HG02678 (cell line): ENCODE measurements around the gene ZNG1A.
"Not testable (repeated sequence)": the region's sequence is repeated elsewhere in the genome, so short reads cannot be mapped to it uniquely, and the experiment has no call there.

Experiments used
- ATAC-seq: cut with Tn5 transposase; IDR thresholded peaks from one replicate; pipeline ENCODE4 v1.9.1; 2021; ENCODE audit warnings: mild to moderate bottlenecking, moderate library complexity; ENCODE audit not compliant: unreplicated experiment

ZNG1A gene

DNA sequence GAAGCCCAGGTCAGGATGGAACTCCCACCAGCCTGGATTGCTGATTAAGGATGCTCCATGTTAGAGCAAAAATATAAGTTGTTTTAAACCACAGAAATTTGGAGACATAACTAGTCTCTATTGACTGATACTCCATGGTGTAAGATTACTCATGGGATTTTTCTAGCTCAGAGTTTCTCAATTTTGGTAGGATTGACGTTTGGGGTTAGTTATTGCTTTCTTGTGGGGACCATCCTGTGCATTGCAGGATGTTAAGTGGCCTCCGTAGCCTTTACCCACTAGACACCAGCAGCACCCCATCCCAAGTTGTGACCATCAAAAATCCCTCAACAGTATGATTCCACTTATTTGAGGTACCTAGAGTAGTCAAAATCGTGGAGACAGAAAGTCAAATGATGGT is 80.1 kb downstream of the ZNG1A start:
- not testable (repeated sequence) for ATAC-seq

DNA sequence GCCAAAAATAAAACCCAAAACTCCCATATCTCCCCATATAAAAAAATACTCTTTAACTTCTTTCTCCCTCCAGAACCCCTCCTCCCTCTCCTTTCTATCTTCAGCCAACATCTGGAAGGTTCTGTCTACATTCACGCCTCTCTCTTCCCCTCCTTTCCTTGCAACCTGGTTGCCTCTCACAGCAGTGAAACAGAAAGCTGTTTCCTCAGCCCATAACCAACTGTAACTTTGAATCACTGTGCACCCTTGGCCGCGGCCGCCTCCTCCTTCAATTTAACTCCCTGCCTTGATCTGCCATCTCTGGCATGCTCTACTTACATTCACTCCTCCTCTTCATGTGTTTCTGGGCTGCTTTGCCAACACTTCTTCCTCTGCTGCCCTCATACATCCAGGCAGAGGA is 83.9 kb downstream of the ZNG1A start:
- ATAC-seq = not testable (repeated sequence)

DNA sequence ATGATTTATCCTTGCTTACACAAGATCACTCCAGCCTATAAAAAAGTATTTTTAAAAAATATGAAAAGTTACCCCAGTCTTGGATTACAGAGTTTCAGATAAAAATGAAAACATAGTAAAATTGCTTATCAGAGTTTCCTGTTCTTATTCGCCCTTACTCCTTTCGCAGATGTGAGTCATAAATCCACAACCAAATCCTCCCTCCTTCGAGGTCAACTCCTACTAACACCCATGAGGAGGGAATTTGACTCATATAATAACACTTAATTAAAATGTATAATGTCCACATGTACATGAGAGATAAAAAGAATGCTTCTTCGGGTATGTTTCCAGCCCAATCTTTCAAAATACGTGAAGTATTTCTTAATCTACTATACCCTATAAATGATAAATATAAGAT is 84.5 kb downstream of the ZNG1A start:
- ATAC-seq = not testable (repeated sequence)

DNA sequence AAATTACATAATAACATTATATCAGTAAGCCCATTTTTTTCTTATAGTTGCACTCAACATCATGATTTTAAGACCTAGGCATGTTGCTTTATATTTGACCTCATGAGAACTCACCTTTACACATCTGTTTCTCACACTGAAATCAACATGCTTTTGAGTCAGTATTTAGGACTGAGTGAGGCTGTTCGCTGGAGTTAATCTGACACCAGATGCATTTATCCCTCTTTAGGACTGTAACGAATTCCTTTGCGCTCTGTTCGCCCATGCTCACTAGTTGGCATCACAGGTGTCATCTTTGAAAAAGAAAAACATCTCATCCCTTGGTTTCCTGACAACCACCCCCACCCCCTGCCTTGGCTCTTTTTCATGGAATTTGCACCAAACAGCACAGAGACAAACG is 84.9 kb downstream of the ZNG1A start:
- not testable (repeated sequence) for ATAC-seq

DNA sequence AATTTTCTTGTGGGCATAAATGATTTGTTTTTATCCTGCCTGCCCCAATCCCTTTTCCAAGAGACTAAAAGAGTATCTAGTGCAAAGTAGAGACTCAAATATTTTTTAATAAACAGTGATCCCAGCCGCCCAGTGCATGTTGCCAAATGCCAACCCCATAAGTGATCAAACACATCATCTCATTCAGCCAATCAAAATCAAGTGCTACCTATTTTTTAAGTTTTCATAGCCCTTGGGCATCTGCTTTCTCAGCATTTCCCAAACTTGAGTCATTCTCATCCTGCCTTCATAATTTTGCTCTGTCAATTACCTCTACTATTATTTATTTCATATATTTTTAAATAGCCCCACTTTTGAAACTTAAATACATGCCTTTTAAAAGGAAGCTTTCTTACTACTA is 88.0 kb downstream of the ZNG1A start:
- not testable (repeated sequence) for ATAC-seq

DNA sequence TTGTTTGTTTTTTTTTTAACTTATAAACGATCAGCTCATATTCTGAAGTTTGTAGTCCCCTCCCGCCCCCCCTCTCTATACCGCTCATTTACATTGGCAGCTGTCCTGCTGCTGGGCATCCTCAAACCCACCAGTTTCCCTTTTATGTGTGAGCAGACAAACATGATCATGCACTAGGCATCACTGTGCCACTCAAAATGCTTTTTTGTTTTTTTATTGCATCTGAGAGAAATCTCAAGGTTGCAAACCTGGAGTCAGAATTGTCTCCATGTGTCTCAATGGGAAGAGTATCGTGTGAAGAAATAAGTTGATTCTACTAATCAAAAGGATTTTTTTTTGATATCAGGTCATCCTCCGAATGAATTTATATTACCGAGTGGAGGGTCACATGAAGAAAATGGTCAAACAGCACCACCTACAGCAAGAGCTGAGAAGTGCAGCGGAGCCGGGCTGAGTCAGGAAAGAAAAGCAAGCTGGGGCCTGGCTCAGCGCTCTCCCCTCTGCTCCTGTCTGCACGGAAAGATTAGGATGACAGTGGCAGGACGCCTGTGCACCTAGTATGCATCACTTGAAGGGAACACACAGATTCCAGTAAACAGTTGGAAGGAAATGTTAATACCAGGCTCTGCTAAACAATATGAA is 90.3 kb downstream of the ZNG1A start:
- peak; percentile 73 for ATAC-seq

DNA sequence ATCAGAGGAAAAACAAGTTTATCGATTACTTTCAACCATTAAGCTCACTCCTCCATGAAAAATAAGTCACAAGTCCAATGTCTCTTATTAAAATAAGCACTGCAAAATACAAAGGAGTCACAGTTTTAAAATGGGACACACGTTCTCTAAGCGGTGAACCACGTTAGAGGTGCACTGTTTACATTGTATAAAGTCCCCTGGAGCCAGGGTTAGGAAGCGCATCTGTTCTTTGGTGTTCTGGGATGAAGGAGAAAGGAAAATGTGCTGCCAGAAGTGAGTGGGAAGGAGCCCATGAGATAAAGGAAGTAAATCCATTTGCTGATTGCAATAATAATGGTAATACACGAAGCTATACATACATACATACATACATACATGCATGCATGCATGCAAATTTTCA is 91.0 kb downstream of the ZNG1A start:
- not testable (repeated sequence) for ATAC-seq

DNA sequence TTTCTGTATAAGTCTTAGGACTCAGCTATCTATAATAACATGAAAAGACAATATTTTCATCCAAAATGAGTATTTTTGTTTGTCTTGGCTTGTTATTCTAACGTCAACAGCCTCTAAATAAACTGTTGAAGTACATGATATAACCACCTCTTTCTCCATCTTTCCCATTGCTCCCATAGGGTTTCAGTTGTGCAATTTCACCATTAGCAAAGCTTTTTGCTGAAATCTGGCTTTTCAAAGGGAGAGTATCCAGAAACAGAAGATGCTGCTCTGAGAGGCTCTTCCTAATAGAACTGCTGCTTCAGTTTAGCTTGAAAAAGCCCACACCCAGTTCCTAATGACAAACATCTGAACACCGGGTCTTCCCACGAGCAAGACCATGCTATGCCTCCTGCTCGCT is 91.8 kb downstream of the ZNG1A start:
- not testable (repeated sequence) for ATAC-seq

DNA sequence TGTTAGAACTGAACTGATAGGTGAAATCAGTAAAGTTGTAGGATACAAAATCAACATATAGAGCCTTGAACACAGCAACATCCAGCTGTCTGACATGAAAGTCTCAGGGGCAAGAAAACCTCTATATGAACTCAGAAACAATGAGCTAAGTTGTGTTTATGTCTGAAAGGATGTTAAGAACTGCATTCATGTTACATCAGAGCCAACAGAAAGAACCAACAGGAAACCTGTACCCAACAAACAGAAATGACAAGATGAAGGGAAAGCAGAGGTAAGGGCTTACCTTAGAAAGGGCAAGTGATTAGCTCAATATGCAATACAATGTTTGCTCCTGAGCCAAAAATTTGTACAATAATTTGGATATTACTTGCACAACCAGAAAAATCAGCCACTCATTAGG is 92.2 kb downstream of the ZNG1A start:
- not testable (repeated sequence) for ATAC-seq

DNA sequence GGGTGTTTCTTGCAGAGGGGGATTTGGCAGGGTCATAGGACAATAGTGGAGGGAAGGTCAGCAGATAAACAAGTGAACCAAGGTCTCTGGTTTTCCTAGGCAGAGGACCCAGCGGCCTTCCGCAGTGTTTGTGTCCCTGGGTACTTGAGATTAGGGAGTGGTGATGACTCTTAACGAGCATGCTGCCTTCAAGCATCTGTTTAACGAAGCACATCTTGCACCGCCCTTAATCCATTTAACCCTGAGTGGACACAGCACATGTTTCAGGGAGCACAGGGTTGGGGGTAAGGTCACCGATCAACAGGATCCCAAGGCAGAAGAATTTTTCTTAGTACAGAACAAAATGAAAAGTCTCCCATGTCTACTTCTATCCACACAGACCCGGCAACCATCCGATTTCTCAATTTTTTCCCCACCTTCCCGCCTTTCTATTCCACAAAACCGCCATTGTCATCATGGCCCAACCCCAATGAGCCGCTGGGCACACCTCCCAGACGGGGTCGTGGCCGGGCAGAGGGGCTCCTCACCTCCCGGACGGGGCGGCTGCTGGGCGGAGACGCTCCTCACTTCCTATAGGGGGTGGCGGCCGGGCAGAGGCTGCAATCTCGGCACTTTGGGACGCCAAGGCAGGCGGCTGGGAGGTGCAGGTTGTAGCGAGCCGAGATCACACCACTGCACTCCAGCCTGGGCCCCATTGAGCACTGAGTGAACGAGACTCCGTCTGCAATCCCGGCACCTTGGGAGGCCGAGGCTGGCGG is 95.7 kb downstream of the ZNG1A start:
- ATAC-seq = not testable (repeated sequence)

DNA sequence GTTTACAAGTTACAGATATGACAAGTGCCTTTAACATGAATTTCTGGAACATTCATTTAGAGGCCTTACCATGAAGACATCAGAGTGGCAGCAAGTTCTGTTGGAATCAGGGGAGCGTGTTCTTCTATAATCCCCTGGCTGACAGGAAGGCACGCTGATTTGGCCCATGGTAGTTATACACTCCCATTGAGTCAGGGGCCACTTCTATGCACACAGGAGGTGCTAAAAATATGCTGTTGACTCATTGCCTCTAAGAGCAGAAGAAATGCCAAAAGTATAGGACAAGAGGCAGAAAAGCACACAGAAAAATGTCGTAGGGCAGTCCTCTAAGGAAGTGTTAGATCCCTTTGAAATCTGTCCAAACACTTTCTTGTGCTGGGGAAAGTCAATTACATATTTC is 100.5 kb downstream of the ZNG1A start:
- ATAC-seq = not testable (repeated sequence)

DNA sequence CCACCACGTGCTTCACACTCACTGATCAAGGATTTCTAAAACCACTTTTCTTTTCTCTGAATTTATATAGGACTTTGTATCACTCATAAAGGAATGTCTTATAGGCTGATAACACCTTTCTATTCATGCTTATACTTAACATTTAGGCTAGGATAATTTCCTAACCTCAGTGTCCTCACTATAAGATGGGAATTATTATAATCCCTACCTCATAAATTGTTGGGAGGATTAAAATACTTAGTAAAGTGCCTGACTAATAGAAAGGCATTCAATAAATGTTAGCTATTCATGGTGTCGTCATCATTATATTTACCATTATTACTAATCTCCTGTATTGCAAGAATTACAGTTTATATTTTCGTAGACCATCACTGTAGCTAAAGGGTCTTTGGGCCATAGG is 102.5 kb downstream of the ZNG1A start:
- not testable (repeated sequence) for ATAC-seq

DNA sequence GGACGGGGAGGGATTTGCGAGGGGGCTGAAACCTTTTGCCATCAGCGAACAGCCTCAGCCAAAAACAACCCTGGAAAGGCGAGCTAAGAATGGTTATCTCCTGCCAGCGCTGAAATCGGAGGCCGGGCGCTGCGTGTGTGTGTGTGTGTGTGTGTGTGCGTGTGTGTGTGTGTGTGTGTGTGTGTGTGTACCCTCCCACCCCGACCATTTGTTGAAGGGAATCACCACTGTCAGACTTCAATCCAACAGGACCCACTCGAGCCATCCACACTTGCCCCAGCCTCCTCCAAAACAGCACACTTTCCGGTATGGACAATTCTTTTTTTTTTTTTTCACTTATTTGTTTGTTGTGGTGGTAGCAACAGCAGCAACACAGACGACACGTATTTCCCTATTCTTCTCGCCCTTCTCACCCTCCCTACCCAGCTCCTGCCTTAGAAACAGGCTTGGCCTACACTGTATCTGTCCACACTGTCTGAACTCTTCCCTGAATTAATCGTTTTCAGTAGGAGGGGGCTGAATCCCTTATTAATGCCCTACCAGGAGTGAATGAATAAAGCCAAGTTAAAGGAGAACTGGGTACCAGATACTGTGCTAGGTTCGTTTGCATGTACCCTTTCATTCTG is 104.8 kb downstream of the ZNG1A start:
- not testable (repeated sequence) for ATAC-seq

DNA sequence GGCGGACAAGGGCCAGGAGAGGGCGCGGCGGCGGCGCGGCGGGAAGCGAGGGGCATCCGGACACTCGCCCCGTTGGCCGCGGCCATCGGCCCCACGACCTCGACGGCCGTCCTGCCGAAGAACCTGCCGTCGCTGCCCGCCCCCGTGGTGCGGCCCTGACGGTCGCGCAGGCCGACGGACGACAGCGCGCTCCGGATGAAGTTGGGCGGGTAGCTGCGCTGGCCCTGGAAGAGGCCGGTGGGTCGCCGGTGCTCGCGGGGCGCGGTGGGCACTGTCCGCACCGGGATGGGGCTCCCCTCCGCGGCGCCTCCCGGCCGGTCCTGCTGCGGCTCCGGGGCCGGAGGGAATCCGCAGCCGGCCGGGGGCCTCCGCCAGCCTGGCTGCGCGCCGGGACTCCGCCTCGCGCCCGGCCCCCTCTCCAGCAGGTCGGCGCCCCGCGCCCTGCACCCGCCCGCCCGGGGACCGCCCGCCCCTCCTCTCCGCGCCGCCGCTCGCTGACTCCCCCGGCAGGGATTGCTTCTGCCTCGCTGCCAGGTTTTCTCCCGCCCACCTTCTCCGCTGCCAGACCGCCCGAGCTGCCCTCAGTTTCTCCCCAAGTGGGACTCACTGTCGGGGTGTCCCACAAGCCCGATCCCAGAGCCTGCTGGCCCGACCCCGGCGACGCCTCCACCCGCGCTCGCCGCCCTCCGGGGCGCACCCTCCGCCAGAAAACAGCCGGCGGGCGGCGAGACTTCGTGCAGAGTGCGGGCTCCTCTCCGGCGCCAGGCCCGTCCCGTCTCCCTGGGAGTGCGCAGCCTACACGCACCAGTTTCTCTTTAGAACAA is 105.6 kb downstream of the ZNG1A start:
- not testable (repeated sequence) for ATAC-seq
